ENCODE measurements around the gene PCLO.
A peak's percentile ranks its signal among the peaks of the same experiment; 100 is the strongest.

Gene PCLO

DNA sequence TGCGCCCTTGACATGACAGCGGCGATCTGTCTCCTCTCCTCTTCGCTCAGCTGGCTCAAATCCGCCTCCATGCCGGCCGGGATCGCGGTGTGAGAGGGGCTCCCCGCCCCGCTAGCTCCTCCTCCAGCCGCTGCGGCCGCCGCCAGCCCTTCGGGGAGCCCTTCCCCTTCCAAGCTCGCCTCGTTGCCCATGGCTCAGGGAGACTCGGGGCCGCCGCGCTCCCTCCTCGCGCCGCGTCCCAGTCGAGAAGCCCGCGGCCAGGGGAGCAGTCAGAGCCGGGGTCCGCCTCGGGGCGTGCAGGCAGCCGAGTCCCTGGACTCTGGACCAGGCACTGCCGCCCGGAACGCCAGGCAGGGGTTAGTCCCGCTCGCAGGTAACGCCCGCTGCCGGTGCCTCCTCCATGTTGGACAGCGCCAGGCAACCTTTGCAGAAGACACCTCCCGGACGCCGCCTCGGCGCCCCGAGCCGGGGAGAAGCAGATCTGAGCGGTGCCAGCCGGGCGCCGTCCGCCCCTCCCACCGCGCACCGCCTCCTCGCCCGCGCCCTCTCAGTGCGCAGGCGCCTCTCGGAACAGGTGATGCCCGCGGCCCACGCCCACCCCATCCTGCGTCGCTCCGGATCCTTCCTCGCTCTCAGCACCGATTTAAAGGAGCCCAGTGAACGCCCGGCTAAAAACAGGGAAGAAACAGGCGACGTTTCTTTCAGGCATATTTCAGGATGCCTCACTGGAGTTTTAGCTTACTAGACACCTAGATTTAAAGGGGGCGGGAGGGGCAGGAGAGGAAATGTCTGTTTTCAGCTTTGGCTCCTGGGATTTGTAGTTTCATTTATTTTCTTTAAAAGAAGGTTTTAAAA is at the start of gene PCLO:
Gene PCLO (minus strand): TSS at position 483 of the 855 bp plus-strand sequence. CDS start 292 bp downstream, at position 191.
- in situ Hi-C loops (cut with HindIII; ENCODE audit: low pct_unique_long_range_greater_than_20kb, low sequenced_read_pairs): no loop called here
- peak; percentile 75 to 99 for DNase-seq (ENCODE audit: low read depth in 1 of 2, low spot score in 1 of 2)
- no peak for TF ChIP-seq JUND (IDR thresholded peaks at IDR 0.05; ENCODE audit: low read depth)

- no peak for DNase-seq (ENCODE audit: low read depth in 1 of 2, low spot score in 1 of 2)
- no peak for TF ChIP-seq JUND (IDR thresholded peaks at IDR 0.05; ENCODE audit: low read depth)
- in situ Hi-C loops (cut with HindIII; ENCODE audit: low pct_unique_long_range_greater_than_20kb, low sequenced_read_pairs): no loop called here
Measured at GRCh38 chr7:83211685-83212084, 49.0 kb upstream of the PCLO start.

- in situ Hi-C loops (cut with HindIII; ENCODE audit: low pct_unique_long_range_greater_than_20kb, low sequenced_read_pairs): no loop called here
- TF ChIP-seq JUND (IDR thresholded peaks at IDR 0.05; ENCODE audit: low read depth): no peak
- DNase-seq (ENCODE audit: low read depth in 1 of 2, low spot score in 1 of 2): no peak
Measured at GRCh38 chr7:83210479-83210878, 47.8 kb upstream of the PCLO start.

- TF ChIP-seq JUND (IDR thresholded peaks at IDR 0.05; ENCODE audit: low read depth): no peak
- no peak for DNase-seq (ENCODE audit: low read depth in 1 of 2, low spot score in 1 of 2)
- in situ Hi-C loops (cut with HindIII; ENCODE audit: low pct_unique_long_range_greater_than_20kb, low sequenced_read_pairs): no loop called here
Measured at GRCh38 chr7:83204715-83205114, 42.0 kb upstream of the PCLO start.

GRCh38 chr7:83201355-83201754 is 38.7 kb upstream of the PCLO start:
- in situ Hi-C loops (cut with HindIII; ENCODE audit: low pct_unique_long_range_greater_than_20kb, low sequenced_read_pairs): no loop called here
- TF ChIP-seq JUND (IDR thresholded peaks at IDR 0.05; ENCODE audit: low read depth): no peak
- DNase-seq (ENCODE audit: low read depth in 1 of 2, low spot score in 1 of 2): peak in 1 of 2 experiments; percentile 6

GRCh38 chr7:83190659-83191389 is 28.1 kb upstream of the PCLO start:
- in situ Hi-C loops (cut with HindIII; ENCODE audit: low pct_unique_long_range_greater_than_20kb, low sequenced_read_pairs): no loop called here
- TF ChIP-seq JUND (IDR thresholded peaks at IDR 0.05; ENCODE audit: low read depth): no peak
- no peak for DNase-seq (ENCODE audit: low read depth in 1 of 2, low spot score in 1 of 2)

DNA sequence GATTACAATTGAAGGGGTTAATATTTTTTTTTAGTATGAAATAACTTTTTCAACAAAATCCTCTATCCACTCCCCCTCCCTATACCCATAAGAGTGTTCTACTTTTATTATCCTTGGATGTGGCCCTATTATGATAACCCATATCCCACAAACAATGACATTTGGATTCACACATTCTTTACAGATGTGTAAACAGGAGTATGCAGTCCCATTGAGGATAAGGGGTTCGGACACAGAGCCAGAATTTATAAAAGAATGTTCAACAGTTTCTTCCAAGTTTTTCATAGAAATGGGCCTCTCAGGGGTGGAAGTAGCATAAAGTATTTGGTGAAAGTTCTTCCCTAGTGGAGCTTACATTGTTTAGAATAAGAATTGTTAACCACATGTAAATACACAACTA is 16.1 kb upstream of the PCLO start:
- DNase-seq (ENCODE audit: low read depth in 1 of 2, low spot score in 1 of 2): no peak
- no peak for TF ChIP-seq JUND (IDR thresholded peaks at IDR 0.05; ENCODE audit: low read depth)
- in situ Hi-C loops (cut with HindIII; ENCODE audit: low pct_unique_long_range_greater_than_20kb, low sequenced_read_pairs): no loop called here

DNA sequence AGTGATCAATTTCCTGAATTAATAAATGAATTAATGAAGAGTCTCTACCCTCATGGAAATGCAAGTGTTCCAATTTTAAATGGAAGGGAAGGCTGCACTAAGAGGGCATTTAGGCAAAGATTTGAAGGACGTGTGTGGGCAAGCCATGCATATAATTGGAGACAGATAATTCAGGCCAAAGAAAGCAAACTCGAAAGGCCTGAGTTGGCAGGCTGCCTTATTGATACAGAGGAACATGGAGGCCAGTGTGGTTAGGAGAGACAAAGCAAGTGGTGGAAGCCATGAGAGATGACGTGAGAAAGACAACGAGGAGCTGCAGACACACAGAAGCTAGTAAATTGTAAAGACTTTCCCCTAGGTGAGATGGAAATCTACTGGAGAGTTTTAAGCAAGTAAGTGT is 15.4 kb upstream of the PCLO start:
- in situ Hi-C loops (cut with HindIII; ENCODE audit: low pct_unique_long_range_greater_than_20kb, low sequenced_read_pairs): no loop called here
- DNase-seq (ENCODE audit: low read depth in 1 of 2, low spot score in 1 of 2): no peak
- TF ChIP-seq JUND (IDR thresholded peaks at IDR 0.05; ENCODE audit: low read depth): no peak

DNA sequence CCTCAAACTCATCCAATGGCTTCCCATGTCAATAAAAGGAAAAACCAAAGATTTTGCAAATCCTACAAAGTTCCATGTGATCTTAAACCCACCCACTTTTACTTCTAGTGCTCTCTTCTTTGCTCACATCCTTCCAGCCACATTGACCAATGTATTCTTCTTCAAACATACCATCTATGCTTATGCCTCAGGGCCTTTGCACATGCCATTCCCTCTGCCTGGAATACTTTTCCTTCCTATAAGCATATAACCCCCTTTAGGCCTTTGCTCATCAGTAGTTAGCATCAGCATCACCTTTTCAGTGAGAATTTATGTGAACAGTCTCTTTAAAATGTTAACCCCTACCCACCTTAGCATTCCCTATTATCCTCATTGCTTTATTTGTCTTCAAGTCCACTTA is 11.0 kb upstream of the PCLO start:
- no peak for TF ChIP-seq JUND (IDR thresholded peaks at IDR 0.05; ENCODE audit: low read depth)
- DNase-seq (ENCODE audit: low read depth in 1 of 2, low spot score in 1 of 2): no peak
- in situ Hi-C loops (cut with HindIII; ENCODE audit: low pct_unique_long_range_greater_than_20kb, low sequenced_read_pairs): no loop called here

DNA sequence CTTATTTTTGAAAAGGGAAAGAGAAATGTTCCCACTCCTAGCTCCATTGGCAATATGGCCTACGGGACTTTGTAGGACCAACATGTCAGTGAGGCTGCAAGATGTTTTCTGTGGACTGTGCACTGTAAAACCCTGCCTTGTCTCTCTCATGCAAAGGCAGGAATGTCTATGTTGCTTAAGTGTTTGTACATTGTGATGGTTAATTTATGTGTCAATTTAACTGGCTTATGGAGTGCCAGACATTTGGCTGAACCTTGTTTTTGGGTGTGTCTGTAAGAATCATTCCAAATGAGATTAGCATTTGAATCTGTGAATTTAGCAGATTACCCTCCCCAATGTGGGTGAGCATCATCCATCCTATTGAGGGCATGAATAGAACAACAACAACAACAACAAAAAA is 4.1 kb upstream of the PCLO start:
- in situ Hi-C loops (cut with HindIII; ENCODE audit: low pct_unique_long_range_greater_than_20kb, low sequenced_read_pairs): no loop called here
- TF ChIP-seq JUND (IDR thresholded peaks at IDR 0.05; ENCODE audit: low read depth): no peak
- DNase-seq (ENCODE audit: low read depth in 1 of 2, low spot score in 1 of 2): no peak

- DNase-seq (ENCODE audit: low read depth in 1 of 2, low spot score in 1 of 2): no peak
- TF ChIP-seq JUND (IDR thresholded peaks at IDR 0.05; ENCODE audit: low read depth): no peak
- in situ Hi-C loops (cut with HindIII; ENCODE audit: low pct_unique_long_range_greater_than_20kb, low sequenced_read_pairs): no loop called here
Measured at GRCh38 chr7:83161899-83162401, 734 bp downstream of the PCLO start.

GRCh38 chr7:83161186-83161585 is 1.5 kb downstream of the PCLO start:
- peak in 1 of 2 experiments; percentile 37 for DNase-seq (ENCODE audit: low read depth in 1 of 2, low spot score in 1 of 2)
- in situ Hi-C loops (cut with HindIII; ENCODE audit: low pct_unique_long_range_greater_than_20kb, low sequenced_read_pairs): no loop called here
- no peak for TF ChIP-seq JUND (IDR thresholded peaks at IDR 0.05; ENCODE audit: low read depth)

- no peak for TF ChIP-seq JUND (IDR thresholded peaks at IDR 0.05; ENCODE audit: low read depth)
- in situ Hi-C loops (cut with HindIII; ENCODE audit: low pct_unique_long_range_greater_than_20kb, low sequenced_read_pairs): no loop called here
- DNase-seq (ENCODE audit: low read depth in 1 of 2, low spot score in 1 of 2): no peak
Measured at GRCh38 chr7:83159731-83160130, 3.0 kb downstream of the PCLO start.
